ENCODE data around the gene CSKMT.
"Not testable (repeated sequence)": the region's sequence is repeated elsewhere in the genome, so short reads cannot be mapped to it uniquely, and the experiment has no call there.

Gene CSKMT

GRCh38 chr11:62665075-62665598, at the start of gene CSKMT, which contains the start of gene C11orf98:
Gene CSKMT, plus strand, starts transcription at chr11:62665312. Its CDS starts 568 bp downstream, at chr11:62665880.
Gene C11orf98, minus strand, starts transcription at chr11:62665210. Its CDS starts 41 bp downstream, at chr11:62665169.
- DNase-seq (ENCODE audit: low read depth in 3 of 3): peak; percentile 92 to 97 (median 92)

- DNase-seq (ENCODE audit: low read depth in 3 of 3): no peak
Measured at GRCh38 chr11:62615521-62615920, 49.6 kb upstream of the CSKMT start.

- DNase-seq (ENCODE audit: low read depth in 3 of 3): not testable (repeated sequence)
Measured at GRCh38 chr11:62616957-62617356, 48.2 kb upstream of the CSKMT start.

GRCh38 chr11:62621027-62621566, 44.0 kb upstream of the CSKMT start:
- no peak for DNase-seq (ENCODE audit: low read depth in 3 of 3)

- peak; percentile 93 to 95 (median 94) for DNase-seq (ENCODE audit: low read depth in 3 of 3)
Measured at GRCh38 chr11:62621567-62622470, 43.3 kb upstream of the CSKMT start, which contains the start of gene B3GAT3. Gene B3GAT3, minus strand, starts transcription at chr11:62621986. Its CDS starts 39 bp downstream, at chr11:62621947.

GRCh38 chr11:62622476-62623089, 42.5 kb upstream of the CSKMT start:
- no peak for DNase-seq (ENCODE audit: low read depth in 3 of 3)

GRCh38 chr11:62627713-62628112, 37.4 kb upstream of the CSKMT start:
- DNase-seq (ENCODE audit: low read depth in 3 of 3): no peak

GRCh38 chr11:62632492-62632891, 32.6 kb upstream of the CSKMT start:
- no peak for DNase-seq (ENCODE audit: low read depth in 3 of 3)

- no peak for DNase-seq (ENCODE audit: low read depth in 3 of 3)
Measured at GRCh38 chr11:62644220-62644619, 20.9 kb upstream of the CSKMT start.

- DNase-seq (ENCODE audit: low read depth in 3 of 3): no peak
Measured at GRCh38 chr11:62645671-62645945, 19.5 kb upstream of the CSKMT start.

- DNase-seq (ENCODE audit: low read depth in 3 of 3): peak; percentile 99 to 100 (median 99)
Measured at GRCh38 chr11:62645946-62646824, 18.9 kb upstream of the CSKMT start, which contains the start of gene GANAB. Gene GANAB, minus strand, starts transcription at chr11:62646613. Its CDS starts 14 bp downstream, at chr11:62646599.

GRCh38 chr11:62646825-62647608, 18.1 kb upstream of the CSKMT start:
- DNase-seq (ENCODE audit: low read depth in 3 of 3): no peak

GRCh38 chr11:62647609-62648005, 17.5 kb upstream of the CSKMT start:
- DNase-seq (ENCODE audit: low read depth in 3 of 3): no peak

GRCh38 chr11:62648185-62648966, 16.7 kb upstream of the CSKMT start:
- no peak for DNase-seq (ENCODE audit: low read depth in 3 of 3)

- no peak for DNase-seq (ENCODE audit: low read depth in 3 of 3)
Measured at GRCh38 chr11:62648967-62649364, 16.1 kb upstream of the CSKMT start.

- no peak for DNase-seq (ENCODE audit: low read depth in 3 of 3)
Measured at GRCh38 chr11:62649486-62649885, 15.6 kb upstream of the CSKMT start.

GRCh38 chr11:62650283-62650682, 14.8 kb upstream of the CSKMT start:
- DNase-seq (ENCODE audit: low read depth in 3 of 3): not testable (repeated sequence)

- DNase-seq (ENCODE audit: low read depth in 3 of 3): no peak
Measured at GRCh38 chr11:62652161-62653006, 12.7 kb upstream of the CSKMT start.

- no peak for DNase-seq (ENCODE audit: low read depth in 3 of 3)
Measured at GRCh38 chr11:62654297-62654696, 10.8 kb upstream of the CSKMT start.

Measured in stimulated activated CD4-positive, alpha-beta T cell treated with anti-CD3 and anti-CD28 coated beads, TNF-alpha, amount 100 ng/mL, for 48 hours (primary cell).